ENCODE measurements around the gene INAFM2.

DNA sequence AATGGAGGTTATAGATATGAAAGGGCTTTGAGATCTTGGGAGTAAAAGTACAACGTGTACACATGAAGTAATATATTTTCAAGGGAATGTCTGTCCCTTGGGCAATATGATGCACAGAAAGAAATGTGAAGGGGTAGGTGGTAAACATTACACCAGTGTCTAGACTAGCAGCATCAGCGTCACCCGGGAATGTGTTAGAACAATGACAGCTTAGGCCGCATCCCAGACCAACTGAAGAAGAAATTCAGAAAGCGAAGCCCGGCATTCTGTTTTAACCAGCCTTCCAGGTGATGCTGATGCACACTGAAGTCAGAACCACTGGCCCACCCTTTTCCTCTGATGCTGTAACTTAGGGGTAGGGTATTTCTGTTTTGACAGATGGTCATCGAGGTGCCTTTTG is 6.3 kb downstream of the INAFM2 start:
- TF ChIP-seq, protein P1, sequence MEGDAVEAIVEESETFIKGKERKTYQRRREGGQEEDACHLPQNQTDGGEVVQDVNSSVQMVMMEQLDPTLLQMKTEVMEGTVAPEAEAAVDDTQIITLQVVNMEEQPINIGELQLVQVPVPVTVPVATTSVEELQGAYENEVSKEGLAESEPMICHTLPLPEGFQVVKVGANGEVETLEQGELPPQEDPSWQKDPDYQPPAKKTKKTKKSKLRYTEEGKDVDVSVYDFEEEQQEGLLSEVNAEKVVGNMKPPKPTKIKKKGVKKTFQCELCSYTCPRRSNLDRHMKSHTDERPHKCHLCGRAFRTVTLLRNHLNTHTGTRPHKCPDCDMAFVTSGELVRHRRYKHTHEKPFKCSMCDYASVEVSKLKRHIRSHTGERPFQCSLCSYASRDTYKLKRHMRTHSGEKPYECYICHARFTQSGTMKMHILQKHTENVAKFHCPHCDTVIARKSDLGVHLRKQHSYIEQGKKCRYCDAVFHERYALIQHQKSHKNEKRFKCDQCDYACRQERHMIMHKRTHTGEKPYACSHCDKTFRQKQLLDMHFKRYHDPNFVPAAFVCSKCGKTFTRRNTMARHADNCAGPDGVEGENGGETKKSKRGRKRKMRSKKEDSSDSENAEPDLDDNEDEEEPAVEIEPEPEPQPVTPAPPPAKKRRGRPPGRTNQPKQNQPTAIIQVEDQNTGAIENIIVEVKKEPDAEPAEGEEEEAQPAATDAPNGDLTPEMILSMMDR (conservative IDR thresholded peaks at IDR 0.05 in 1 of 2, IDR thresholded peaks at IDR 0.05 in 1 of 2; ENCODE audit: low read depth in 1 of 2, low read length in 2 of 2): no peak
- no peak for TF ChIP-seq EZH2 (IDR thresholded peaks at IDR 0.05; ENCODE audit: low read length, missing control alignments)
